HEK293 (cell line): ENCODE measurements around the gene ATP5MC3.

Experiments used
- AEBP2 ChIP-seq: fragments of 450-650 bp; formaldehyde crosslinking; IDR thresholded peaks from 2 replicates; pipeline ENCODE4 v1.5.1; 2016; ENCODE audit warnings: missing biosample characterization, missing genetic modification characterization, borderline replicate concordance
- BCL11A ChIP-seq: fragments of 450-650 bp; formaldehyde crosslinking; IDR thresholded peaks from 2 replicates; pipeline ENCODE4 v1.5.1; 2016; ENCODE audit warnings: low read depth, missing biosample characterization, missing genetic modification characterization
- EGR2 ChIP-seq: fragments of 450-650 bp; formaldehyde crosslinking; IDR thresholded peaks from 2 replicates; pipeline ENCODE4 v1.5.1; 2016; ENCODE audit warnings: low read depth, missing biosample characterization, missing genetic modification characterization
- GLI2 ChIP-seq: fragments of 450-650 bp; formaldehyde crosslinking; IDR thresholded peaks from 2 replicates; pipeline ENCODE4; 2017; ENCODE audit warnings: missing biosample characterization, missing genetic modification characterization, low read depth, borderline replicate concordance
- GLIS2 ChIP-seq: fragments of 450-650 bp; formaldehyde crosslinking; IDR thresholded peaks from 2 replicates; pipeline ENCODE4 v1.5.1; 2016; ENCODE audit warnings: missing biosample characterization, missing genetic modification characterization
- KLF10 ChIP-seq: fragments of 450-650 bp; IDR thresholded peaks from 2 replicates; pipeline ENCODE4 v1.5.1; 2018; ENCODE audit warnings: missing biosample characterization, mild to moderate bottlenecking, missing genetic modification characterization
- KLF17 ChIP-seq: fragments of 450-650 bp; formaldehyde crosslinking; IDR thresholded peaks from 2 replicates; pipeline ENCODE4 v1.5.1; 2016; ENCODE audit warnings: missing biosample characterization, missing genetic modification characterization
- KLF9 ChIP-seq: fragments of 450-650 bp; formaldehyde crosslinking; IDR thresholded peaks from 2 replicates; pipeline ENCODE4 v1.5.1; 2016; ENCODE audit warnings: missing biosample characterization, missing genetic modification characterization, low read depth
- OSR2 ChIP-seq: fragments of 450-650 bp; formaldehyde crosslinking; IDR thresholded peaks from 2 replicates; pipeline ENCODE4 v1.5.1; 2016; ENCODE audit warnings: missing biosample characterization, missing genetic modification characterization
- PRDM10 ChIP-seq: fragments of 450-650 bp; formaldehyde crosslinking; IDR thresholded peaks from 2 replicates; pipeline ENCODE4 v1.5.1; 2016; ENCODE audit warnings: missing biosample characterization, missing genetic modification characterization
- SCRT1 ChIP-seq: fragments of 450-650 bp; formaldehyde crosslinking; IDR thresholded peaks from 2 replicates; pipeline ENCODE4 v1.5.1; 2016; ENCODE audit warnings: missing biosample characterization, missing genetic modification characterization, borderline replicate concordance
- SP7 ChIP-seq: fragments of 450-650 bp; formaldehyde crosslinking; IDR thresholded peaks from 2 replicates; pipeline ENCODE4 v1.5.1; 2016; ENCODE audit warnings: missing biosample characterization, missing genetic modification characterization
- TSHZ1 ChIP-seq: fragments of 450-650 bp; formaldehyde crosslinking; IDR thresholded peaks from 2 replicates; pipeline ENCODE4 v1.5.1; 2016; ENCODE audit warnings: missing biosample characterization, missing genetic modification characterization, borderline replicate concordance
- ZBTB48 ChIP-seq: fragments of 450-650 bp; formaldehyde crosslinking; IDR thresholded peaks from 2 replicates; pipeline ENCODE4 v1.5.1; 2016; ENCODE audit warnings: missing biosample characterization, missing genetic modification characterization
- ZBTB7A ChIP-seq: fragments of 450-650 bp; formaldehyde crosslinking; IDR thresholded peaks from 2 replicates; pipeline ENCODE4 v1.5.1; 2016; ENCODE audit warnings: low read depth, missing biosample characterization, missing genetic modification characterization
- ZNF133 ChIP-seq: fragments of 450-650 bp; formaldehyde crosslinking; IDR thresholded peaks from 2 replicates; pipeline ENCODE4 v1.5.1; 2016; ENCODE audit warnings: missing biosample characterization, missing genetic modification characterization
- ZNF155 ChIP-seq: fragments of 450-650 bp; formaldehyde crosslinking; IDR thresholded peaks from 2 replicates; pipeline ENCODE4 v1.5.1; 2016; ENCODE audit warnings: missing biosample characterization, missing genetic modification characterization
- ZNF16 ChIP-seq: fragments of 450-650 bp; formaldehyde crosslinking; IDR thresholded peaks from 2 replicates; pipeline ENCODE4 v1.5.1; 2016; ENCODE audit warnings: low read depth, missing biosample characterization, missing genetic modification characterization
- ZNF202 ChIP-seq: fragments of 450-650 bp; formaldehyde crosslinking; IDR thresholded peaks from 2 replicates; pipeline ENCODE4 v1.5.1; 2016; ENCODE audit warnings: missing biosample characterization, missing genetic modification characterization, borderline replicate concordance
- ZNF239 ChIP-seq: fragments of 450-650 bp; formaldehyde crosslinking; IDR thresholded peaks from 2 replicates; pipeline ENCODE4 v1.5.1; 2016; ENCODE audit warnings: missing biosample characterization, missing genetic modification characterization
- ZNF24 ChIP-seq: fragments of 450-650 bp; formaldehyde crosslinking; IDR thresholded peaks from 2 replicates; pipeline ENCODE4 v1.5.1; 2016; ENCODE audit warnings: missing biosample characterization, missing genetic modification characterization
- ZNF366 ChIP-seq: fragments of 450-650 bp; formaldehyde crosslinking; conservative IDR thresholded peaks from 2 replicates; pipeline ENCODE4 v1.5.1; 2016; ENCODE audit warnings: missing biosample characterization, missing genetic modification characterization
- ZNF449 ChIP-seq: fragments of 450-650 bp; formaldehyde crosslinking; IDR thresholded peaks from 2 replicates; pipeline ENCODE4 v1.5.1; 2017; ENCODE audit warnings: missing biosample characterization, mild to moderate bottlenecking, missing genetic modification characterization, moderate library complexity
- ZNF530 ChIP-seq: fragments of 450-650 bp; formaldehyde crosslinking; IDR thresholded peaks from 2 replicates; pipeline ENCODE4 v1.5.1; 2016; ENCODE audit warnings: low read depth, missing biosample characterization, missing genetic modification characterization
- ZNF544 ChIP-seq: fragments of 450-650 bp; formaldehyde crosslinking; IDR thresholded peaks from 2 replicates; pipeline ENCODE4 v1.5.0; 2017; ENCODE audit warnings: missing biosample characterization, missing genetic modification characterization
- ZNF580 ChIP-seq: fragments of 450-650 bp; formaldehyde crosslinking; IDR thresholded peaks from 2 replicates; pipeline ENCODE4 v1.5.1; 2016; ENCODE audit warnings: missing biosample characterization, missing genetic modification characterization
- ZNF585B ChIP-seq: fragments of 450-650 bp; formaldehyde crosslinking; IDR thresholded peaks from 2 replicates; pipeline ENCODE4 v1.5.1; 2016; ENCODE audit warnings: missing biosample characterization, missing genetic modification characterization
- ZNF670 ChIP-seq: fragments of 450-650 bp; formaldehyde crosslinking; IDR thresholded peaks from 2 replicates; pipeline ENCODE4 v1.5.1; 2016; ENCODE audit warnings: missing biosample characterization, missing genetic modification characterization, low read depth
- ZNF792 ChIP-seq: fragments of 450-650 bp; formaldehyde crosslinking; IDR thresholded peaks from 2 replicates; pipeline ENCODE4 v1.5.1; 2016; ENCODE audit warnings: missing biosample characterization, missing genetic modification characterization

ATP5MC3 gene

GRCh38 chr2:175167792-175168563, 13.5 kb downstream of the ATP5MC3 start, which contains the start of gene ATF2 (continued):
- peak; percentile 82 for TF ChIP-seq OSR2 (tag by site-specific recombination)
- TF ChIP-seq GLIS2 (tag by site-specific recombination), result peak; percentile 26; the same call in 1 of the 2 replicates
- TF ChIP-seq ZNF239 (tag by site-specific recombination), result no peak
- no peak for TF ChIP-seq ZNF16 (tag by site-specific recombination)
- TF ChIP-seq SP7 (tag by site-specific recombination), result peak; percentile 51; the same call in 1 of the 2 replicates
- no peak for TF ChIP-seq ZNF530 (tag by site-specific recombination)
- no peak for TF ChIP-seq ZNF792 (tag by site-specific recombination)
- no peak for TF ChIP-seq AEBP2
- TF ChIP-seq ZBTB7A (tag by site-specific recombination), result no peak
- TF ChIP-seq ZNF24 (tag by site-specific recombination), result no peak
- no peak for TF ChIP-seq ZNF155 (tag by site-specific recombination)
- peak; percentile 89 for TF ChIP-seq ZNF366
- TF ChIP-seq ZBTB48, result peak; percentile 54
- no peak for TF ChIP-seq SCRT1 (tag by site-specific recombination)
- TF ChIP-seq KLF9 (tag by site-specific recombination), result peak; percentile 88
- TF ChIP-seq ZNF670, result no peak
- no peak for TF ChIP-seq ZNF202 (tag by site-specific recombination)
- TF ChIP-seq EGR2, result peak; percentile 52; the same call in 1 of the 2 replicates
- TF ChIP-seq ZNF133 (tag by site-specific recombination), result no peak
- no peak for TF ChIP-seq BCL11A (tag by site-specific recombination)
- peak; percentile 88 for TF ChIP-seq KLF10 (tag by site-specific recombination)
- TF ChIP-seq ZNF544 (tag by site-specific recombination), result no peak
- peak; percentile 61 for TF ChIP-seq ZNF449 (tag by site-specific recombination)
- peak; percentile 76 for TF ChIP-seq PRDM10 (tag by site-specific recombination)
- TF ChIP-seq TSHZ1 (tag by site-specific recombination), result no peak
- peak; percentile 68 for TF ChIP-seq ZNF580 (tag by site-specific recombination)
- TF ChIP-seq GLI2 (tag by site-specific recombination), result no peak
- no peak for TF ChIP-seq ZNF585B (tag by site-specific recombination)
- TF ChIP-seq KLF17 (tag by site-specific recombination), result peak; percentile 61
